OCI-LY3 (cell line): ENCODE measurements around the gene UNC5A.

Source experiments
- H2AFZ ChIP-seq: fragments of 200-600, 300-600 bp; shearing (Covaris generic); 2 replicates; pipeline ENCODE4 v1.6.0; 2014; ENCODE audit warnings: antibody characterized with exemption, low read depth, low read length
- H3K27ac ChIP-seq: fragments of 200-600, 300-600 bp; sonication (generic); 2 replicates; pipeline ENCODE4 v1.5.1; 2014; ENCODE audit warnings: mild to moderate bottlenecking, low read length, moderate library complexity, mixed read lengths
- H3K27me3 ChIP-seq: fragments of 200-600, 300-600 bp; sonication (generic); 2 replicates; pipeline ENCODE4 v1.6.1; 2014; ENCODE audit warnings: low read depth, low read length, mixed read lengths
- H3K36me3 ChIP-seq: fragments of 200-600, 300-600 bp; sonication (generic); replicated peaks from 2 replicates; pipeline ENCODE3; 2014; ENCODE audit warnings: low read depth, low read length, mixed read lengths
- H3K4me1 ChIP-seq: fragments of 300-600, 200-600 bp; sonication (generic); 2 replicates; pipeline ENCODE4 v1.6.1; 2014; ENCODE audit warnings: low read length, mixed read lengths
- H3K4me2 ChIP-seq: fragments of 200-600, 300-600 bp; sonication (generic); 2 replicates; pipeline ENCODE4 v1.6.1; 2014; ENCODE audit warnings: low read length, mixed read lengths
- H3K4me3 ChIP-seq: fragments of 300-600, 200-600 bp; sonication (generic); 2 replicates; pipeline ENCODE4 v1.5.1; 2014; ENCODE audit warnings: antibody characterized with exemption, mild to moderate bottlenecking, low read length, moderate library complexity
- H3K79me2 ChIP-seq: fragments of 300-600, 200-600 bp; shearing (Covaris generic); 2 replicates; pipeline ENCODE4 v1.6.1; 2014; ENCODE audit warnings: mild to moderate bottlenecking, low read length, mixed read lengths
- H3K9ac ChIP-seq: fragments of 300-600, 200-600 bp; shearing (Covaris generic); 2 replicates; pipeline ENCODE4 v1.6.0; 2014; ENCODE audit warnings: mild to moderate bottlenecking, low read length, moderate library complexity
- H3K9me3 ChIP-seq: fragments of 200-600, 300-600 bp; shearing (Covaris generic); 2 replicates; pipeline ENCODE4 v1.6.1; 2014; ENCODE audit warnings: low read length, mixed read lengths; ENCODE audit not compliant: insufficient read depth
- H4K20me1 ChIP-seq: fragments of 200-600, 300-600 bp; sonication (generic); 2 replicates; pipeline ENCODE4 v1.6.1; 2016; ENCODE audit warnings: low read length, mixed read lengths; ENCODE audit not compliant: insufficient read depth
- CTCF ChIP-seq: fragments of 200-600, 300-600 bp; sonication (generic); IDR thresholded peaks from 2 replicates; pipeline ENCODE4 v1.5.1; 2014; ENCODE audit warnings: antibody characterized with exemption, low read length, low read depth
- EZH2phosphoT487 ChIP-seq: fragments of 200-600 bp; shearing (Covaris generic); IDR thresholded peaks from 2 replicates; pipeline ENCODE4 v1.6.1; 2018; ENCODE audit warnings: antibody characterized with exemption, mixed run types, low read depth

Gene UNC5A

GRCh38 chr5:176866707-176867310, 56.5 kb downstream of the UNC5A start:
- H3K27me3 ChIP-seq = peaks cover 27% of the 10 kb centered on the region
- H2AFZ ChIP-seq = no peak overlapping the region
- H3K79me2 ChIP-seq = no peaks in the 10 kb centered on the region
- H3K4me1 ChIP-seq = peaks cover 11% of the 10 kb centered on the region
- no peak overlapping the region for H3K4me3 ChIP-seq
- no peaks in the 10 kb centered on the region for H3K9me3 ChIP-seq
- no peak overlapping the region for H3K27ac ChIP-seq
- H4K20me1 ChIP-seq = no peaks in the 10 kb centered on the region
- TF ChIP-seq EZH2phosphoT487 (no peak), CTCF (no peak)
- H3K9ac ChIP-seq = no peak overlapping the region
- H3K4me2 ChIP-seq = no peak overlapping the region
- no peaks in the 10 kb centered on the region for H3K36me3 ChIP-seq

- Histone ChIP-seq H3K27me3 (peaks cover 14% of the 10 kb centered on the region; the same call in 1 of the 2 replicates), H3K4me3 (no peak overlapping the region)
- TF ChIP-seq EZH2phosphoT487 = no peak
These were observed 57.8 kb downstream of the UNC5A start for GRCh38 chr5:176868126-176868525.

GRCh38 chr5:176868731-176869130, 58.4 kb downstream of the UNC5A start:
- H3K36me3 ChIP-seq = no peaks in the 10 kb centered on the region

More at GRCh38 chr5:176868126-176868525, 57.8 kb downstream of the UNC5A start:
- Histone ChIP-seq H3K36me3 (no peaks in the 10 kb centered on the region), H4K20me1 (no peaks in the 10 kb centered on the region), H3K9ac (no peak overlapping the region), H3K9me3 (no peaks in the 10 kb centered on the region), H3K27ac (no peak overlapping the region), H3K79me2 (no peaks in the 10 kb centered on the region), H2AFZ (no peak overlapping the region), H3K4me2 (no peak overlapping the region), H3K4me1 (peaks cover 1% of the 10 kb centered on the region; the same call in 1 of the 2 replicates)

GRCh38 chr5:176869501-176870109, 59.2 kb downstream of the UNC5A start:
- no peak overlapping the region for H3K4me2 ChIP-seq
- no peaks in the 10 kb centered on the region for H4K20me1 ChIP-seq
- no peaks in the 10 kb centered on the region for H3K79me2 ChIP-seq
- H3K4me1 ChIP-seq = no peaks in the 10 kb centered on the region
- H3K4me3 ChIP-seq = no peak overlapping the region
- H3K27me3 ChIP-seq = 0 out of 2 replicates have a peak, but pooled peaks cover 7% of the 10 kb centered on the region
- H2AFZ ChIP-seq = no peak overlapping the region
- no peak overlapping the region for H3K27ac ChIP-seq
- TF ChIP-seq CTCF (no peak), EZH2phosphoT487 (no peak)
- H3K9me3 ChIP-seq = no peaks in the 10 kb centered on the region
- no peaks in the 10 kb centered on the region for H3K36me3 ChIP-seq
- H3K9ac ChIP-seq = no peak overlapping the region

More at GRCh38 chr5:176868731-176869130, 58.4 kb downstream of the UNC5A start:
- TF ChIP-seq EZH2phosphoT487 (no peak), CTCF (no peak)
- Histone ChIP-seq H3K27ac (no peak overlapping the region), H3K4me1 (no peaks in the 10 kb centered on the region), H3K9ac (no peak overlapping the region), H4K20me1 (no peaks in the 10 kb centered on the region), H3K9me3 (no peaks in the 10 kb centered on the region), H3K4me3 (no peak overlapping the region), H3K27me3 (0 out of 2 replicates have a peak, but pooled peaks cover 10% of the 10 kb centered on the region), H2AFZ (no peak overlapping the region), H3K79me2 (no peaks in the 10 kb centered on the region), H3K4me2 (no peak overlapping the region)
